Measurements from ENCODE around the gene PTN. TPM values are rescaled to one million over a fixed set of nuclear protein-coding genes. Genes with fewer than 3 reads are reported as not detected.
A peak's percentile ranks its signal among the peaks of the same experiment; 100 is the strongest.

The PTN gene
- total RNA-seq, 1 experiment from 2014 or later = 7.0 TPM

GRCh38 chr7:137295739-137296324 lies 47.7 kb downstream of the PTN start:
- ChIA-PET POLR2A (ENCODE audit: unreplicated experiment) (no interaction called here), CTCF (no interaction called here)
- H4K20me1 ChIP-seq (ENCODE audit: insufficient read depth) = no peaks in the 10 kb centered on the region
- no peak overlapping the region for H2AFZ ChIP-seq
- BruUV-seq (replicated peaks) = no TSS peak
- H3K4me1 ChIP-seq (replicated peaks; ENCODE audit: insufficient read depth) = no peaks in the 10 kb centered on the region
- H3K36me3 ChIP-seq (ENCODE audit: low read depth) = no peaks in the 10 kb centered on the region
- no peak overlapping the region for H3K4me3 ChIP-seq
- H3F3A ChIP-seq (ENCODE audit: insufficient read depth, low read depth) = no peaks in the 10 kb centered on the region
- TF ChIP-seq EZH2 (IDR thresholded peaks at IDR 0.05; ENCODE audit: low read depth) = no peak
- no peak for TF ChIP-seq CTCF (conservative IDR thresholded peaks at IDR 0.05)
- peaks cover 4% of the 10 kb centered on the region; the same call in 1 of the 2 replicates for H3K27me3 ChIP-seq (ENCODE audit: insufficient read depth, low read depth)
- H3K9me2 ChIP-seq (ENCODE audit: insufficient read depth) = no peaks in the 10 kb centered on the region; the same call in 1 of the 2 replicates
- H3K4me2 ChIP-seq = no peak overlapping the region
- no peaks in the 10 kb centered on the region for H3K79me2 ChIP-seq (ENCODE audit: low read depth)
- DNase-seq = no peak
- H3K27ac ChIP-seq = no peak overlapping the region
- intact Hi-C loops (cut with micrococcal nuclease; ENCODE audit: unreplicated experiment) = no loop called here
- no peaks in the 10 kb centered on the region for H3K9me3 ChIP-seq (ENCODE audit: insufficient read depth, low read depth)

DNA sequence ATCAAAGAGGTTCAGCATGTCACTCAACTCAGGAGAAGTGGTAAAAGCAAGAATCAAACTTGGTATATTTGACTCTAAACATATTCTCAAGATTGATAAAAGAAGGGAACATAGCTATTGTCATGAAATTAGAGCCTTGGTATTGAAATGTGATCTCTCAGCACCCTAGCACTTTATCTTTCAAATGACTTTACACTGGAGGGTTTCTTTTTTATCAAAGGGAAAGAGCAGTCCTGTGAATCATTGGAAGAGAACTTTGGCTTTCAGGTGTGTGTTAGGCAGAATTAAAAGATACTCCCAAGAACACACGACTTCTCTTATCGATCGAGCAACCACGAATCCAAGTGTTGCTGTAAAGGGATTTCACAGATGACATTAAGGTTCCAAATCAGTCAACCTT lies 54.4 kb downstream of the PTN start:
- DNase-seq = no peak
- Histone ChIP-seq H3K27me3 (ENCODE audit: insufficient read depth, low read depth) (no peaks in the 10 kb centered on the region), H3K4me2 (no peak overlapping the region), H3K9me2 (ENCODE audit: insufficient read depth) (no peaks in the 10 kb centered on the region; the same call in 1 of the 2 replicates), H3K36me3 (ENCODE audit: low read depth) (no peaks in the 10 kb centered on the region), H3F3A (ENCODE audit: insufficient read depth, low read depth) (no peaks in the 10 kb centered on the region), H3K4me1 (replicated peaks; ENCODE audit: insufficient read depth) (no peaks in the 10 kb centered on the region), H3K4me3 (no peak overlapping the region), H3K79me2 (ENCODE audit: low read depth) (no peaks in the 10 kb centered on the region), H3K9me3 (ENCODE audit: insufficient read depth, low read depth) (no peaks in the 10 kb centered on the region), H2AFZ (no peak overlapping the region), H4K20me1 (ENCODE audit: insufficient read depth) (no peaks in the 10 kb centered on the region), H3K27ac (no peak overlapping the region)
- intact Hi-C loops (cut with micrococcal nuclease; ENCODE audit: unreplicated experiment) = no loop called here
- ChIA-PET POLR2A (ENCODE audit: unreplicated experiment) (no interaction called here), CTCF (no interaction called here)
- TF ChIP-seq CTCF (conservative IDR thresholded peaks at IDR 0.05) (no peak), EZH2 (IDR thresholded peaks at IDR 0.05; ENCODE audit: low read depth) (no peak)
- no TSS peak for BruUV-seq (replicated peaks)

DNA sequence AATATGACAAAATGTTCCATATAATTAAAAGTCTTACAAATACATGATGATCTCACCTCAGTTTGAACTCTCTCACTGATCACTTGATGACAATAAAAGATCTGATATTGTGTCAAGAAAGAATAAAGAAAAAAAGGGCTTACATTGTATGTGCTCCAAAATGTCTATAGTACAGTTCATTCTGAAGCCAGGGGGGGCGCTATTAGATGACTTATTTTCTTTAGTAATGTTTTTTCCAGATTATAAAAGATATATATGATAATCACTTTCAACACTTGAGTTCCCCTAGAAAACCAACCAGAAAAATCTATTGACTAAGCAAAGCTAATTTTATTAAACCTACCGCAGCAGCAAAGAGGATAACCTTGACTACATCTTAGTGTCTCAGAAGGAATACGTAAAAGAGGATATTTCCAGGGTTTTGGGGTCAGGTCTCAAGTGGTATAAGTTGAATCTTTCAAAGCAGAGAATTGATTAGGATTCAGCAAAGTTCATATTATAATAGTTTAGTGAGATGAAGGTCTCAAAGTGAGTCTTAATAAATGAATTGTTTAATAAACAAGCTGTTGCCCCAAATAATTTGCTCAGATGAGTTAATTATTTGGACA lies 55.8 kb downstream of the PTN start:
- Histone ChIP-seq H2AFZ (no peak overlapping the region), H3K36me3 (ENCODE audit: low read depth) (no peaks in the 10 kb centered on the region), H3F3A (ENCODE audit: insufficient read depth, low read depth) (no peaks in the 10 kb centered on the region), H3K4me1 (replicated peaks; ENCODE audit: insufficient read depth) (no peaks in the 10 kb centered on the region), H3K9me2 (ENCODE audit: insufficient read depth) (no peaks in the 10 kb centered on the region; the same call in 1 of the 2 replicates), H3K27ac (no peak overlapping the region), H4K20me1 (ENCODE audit: insufficient read depth) (no peaks in the 10 kb centered on the region), H3K4me2 (no peak overlapping the region), H3K79me2 (ENCODE audit: low read depth) (no peaks in the 10 kb centered on the region), H3K4me3 (no peak overlapping the region), H3K9me3 (ENCODE audit: insufficient read depth, low read depth) (no peaks in the 10 kb centered on the region), H3K27me3 (ENCODE audit: insufficient read depth, low read depth) (no peaks in the 10 kb centered on the region)
- BruUV-seq (replicated peaks) = no TSS peak
- ChIA-PET CTCF (no interaction called here), POLR2A (ENCODE audit: unreplicated experiment) (no interaction called here)
- DNase-seq = no peak
- intact Hi-C loops (cut with micrococcal nuclease; ENCODE audit: unreplicated experiment) = no loop called here
- TF ChIP-seq EZH2 (IDR thresholded peaks at IDR 0.05; ENCODE audit: low read depth) (no peak), CTCF (conservative IDR thresholded peaks at IDR 0.05) (peak; percentile 69)
